GM21526 (cell line): ENCODE data around the gene UBA52.

Experiments
- ATAC-seq: cut with Tn5 transposase; IDR thresholded peaks from one replicate; pipeline ENCODE4 v1.9.1; 2021; ENCODE audit warnings: moderate library complexity; ENCODE audit not compliant: unreplicated experiment, low FRiP score

The UBA52 gene

DNA sequence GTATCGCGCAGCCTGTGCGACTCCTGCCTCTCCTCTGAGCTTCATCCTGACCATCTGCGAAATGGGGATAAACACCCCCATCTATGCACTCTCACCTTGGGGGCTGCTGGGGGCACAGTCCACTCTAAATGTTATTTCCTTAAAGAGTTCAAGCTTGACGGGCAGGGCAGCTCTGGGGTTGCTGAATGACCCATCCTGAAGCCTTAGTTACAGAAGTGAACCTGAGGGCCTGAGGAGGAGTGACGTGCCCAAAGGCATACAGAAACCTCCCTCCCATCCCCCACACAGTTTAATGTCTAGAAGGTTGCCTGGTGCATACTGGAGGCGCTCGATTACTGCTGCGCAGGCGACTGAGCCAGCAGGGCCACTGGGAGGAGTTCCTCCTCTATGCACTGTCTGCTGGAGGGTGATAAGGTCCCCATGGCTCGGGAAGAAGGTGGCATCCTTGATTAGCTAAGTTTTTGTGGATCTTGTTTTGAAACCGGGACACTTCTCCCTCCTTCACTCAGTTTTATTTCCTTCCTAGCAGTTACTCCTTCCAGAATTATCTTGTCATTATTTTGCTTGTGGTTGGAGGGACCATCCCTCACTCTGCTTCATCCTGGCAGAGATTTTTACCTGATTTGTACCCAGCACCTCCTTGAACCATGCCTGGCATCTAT is 27.7 kb upstream of the UBA52 start:
- ATAC-seq: peak; percentile 62

GRCh38 chr19:18551631-18552030 is 20.0 kb upstream of the UBA52 start:
- no peak for ATAC-seq

DNA sequence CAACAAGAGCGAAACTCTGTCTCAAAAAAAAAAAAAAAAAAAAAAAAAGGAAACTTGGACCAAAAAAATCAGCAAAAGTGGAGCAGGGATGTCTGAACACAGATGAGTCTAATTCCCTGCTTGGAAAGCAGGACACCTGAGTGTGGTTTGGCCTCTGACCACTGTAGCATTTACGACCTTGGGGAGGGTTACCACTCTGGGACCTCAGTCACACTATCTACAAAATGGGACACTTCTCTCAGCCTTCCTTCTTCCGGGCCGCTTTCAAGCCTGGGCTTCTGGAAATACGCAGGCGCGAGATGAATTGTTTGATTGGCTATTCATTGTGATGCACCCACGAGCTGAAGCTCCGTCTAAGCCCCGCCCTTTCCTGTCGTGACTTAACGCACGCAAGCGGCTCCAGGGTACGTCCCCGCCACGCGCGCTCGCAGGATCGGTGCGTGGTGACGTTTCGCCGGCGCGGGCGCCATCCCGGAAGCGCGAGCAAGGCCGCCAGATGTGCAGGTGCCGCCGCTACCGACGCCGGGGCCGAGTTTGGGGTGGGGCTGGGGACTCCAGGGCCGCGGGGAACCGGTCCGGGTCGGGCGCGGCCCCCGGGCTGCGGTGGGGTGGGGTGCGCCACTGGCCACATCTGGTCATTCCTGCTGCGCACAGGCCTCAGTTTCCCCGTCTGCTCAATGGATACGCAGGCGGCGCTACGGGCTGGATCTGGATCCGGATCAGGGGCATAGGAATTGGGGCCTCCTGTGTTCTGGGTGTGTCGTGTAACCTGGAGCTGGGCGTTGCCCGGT is 14.1 kb upstream of the UBA52 start, which contains the start of gene KXD1:
TSS of gene KXD1 (plus strand) at position 460 of the 791 bp plus-strand sequence. CDS start 4,187 bp downstream, outside the sequence.
- peak; percentile 87 for ATAC-seq

DNA sequence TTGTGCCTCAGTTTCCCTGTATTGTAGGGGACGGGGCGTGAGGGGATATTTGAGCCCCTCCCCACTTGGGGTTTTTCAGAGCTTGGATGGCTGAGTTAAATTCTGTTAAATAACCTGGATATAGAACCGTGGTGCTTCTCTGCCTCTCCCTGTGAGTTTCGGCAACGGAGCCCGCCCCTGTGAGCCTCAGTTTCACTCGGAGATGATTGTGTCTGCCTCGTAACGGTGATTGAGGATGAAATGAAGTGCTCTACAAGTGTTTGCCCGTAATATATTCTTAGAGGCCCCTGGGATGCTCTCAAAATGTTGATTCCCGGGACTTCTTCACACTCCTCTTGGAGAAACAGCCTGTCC is 13.5 kb upstream of the UBA52 start:
- ATAC-seq: no peak

- ATAC-seq: no peak
These were observed 13.1 kb upstream of the UBA52 start for GRCh38 chr19:18558604-18559003.

DNA sequence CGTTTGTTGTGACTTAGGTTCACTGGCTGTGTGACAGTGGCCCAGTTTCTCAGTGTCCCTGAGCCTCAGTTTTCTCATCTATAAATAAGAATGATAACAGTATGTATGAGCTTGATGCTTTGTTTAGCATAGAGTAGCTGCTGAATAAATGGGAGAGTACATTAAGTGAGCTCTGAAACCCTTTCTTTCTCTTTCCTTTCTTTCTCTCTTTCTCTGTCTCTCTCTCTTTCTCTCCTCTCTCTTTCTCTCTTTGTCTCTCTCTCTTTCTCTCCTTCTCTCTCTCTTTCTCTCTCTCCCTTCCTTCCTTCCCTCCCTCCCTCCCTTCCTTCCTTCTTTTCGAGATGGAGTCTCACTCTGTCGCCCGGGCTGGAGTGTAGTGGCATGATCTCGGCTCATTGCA is 12.0 kb upstream of the UBA52 start:
- no peak for ATAC-seq

GRCh38 chr19:18562086-18562485 is 9.6 kb upstream of the UBA52 start:
- no peak for ATAC-seq

DNA sequence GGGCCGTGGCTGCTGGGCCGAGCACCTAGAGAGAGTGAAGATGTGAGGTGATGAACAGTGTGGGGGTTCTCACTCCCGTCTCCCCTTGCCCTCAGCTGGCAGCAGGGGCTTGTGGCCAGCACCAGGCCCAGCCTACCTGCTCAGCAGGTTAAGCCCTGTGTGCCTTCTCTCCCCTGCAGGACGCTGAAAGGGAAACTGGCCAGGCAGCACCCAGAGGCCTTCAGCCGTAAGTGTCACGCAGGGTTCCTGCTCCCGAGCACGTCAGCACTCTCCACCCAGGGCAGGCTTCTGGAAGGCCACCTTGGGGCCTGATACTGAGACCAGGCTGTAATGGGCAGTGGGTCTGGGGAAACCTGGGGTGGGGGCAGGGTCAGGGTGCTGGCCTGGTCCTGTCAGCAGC is 4.7 kb upstream of the UBA52 start:
- ATAC-seq: no peak

DNA sequence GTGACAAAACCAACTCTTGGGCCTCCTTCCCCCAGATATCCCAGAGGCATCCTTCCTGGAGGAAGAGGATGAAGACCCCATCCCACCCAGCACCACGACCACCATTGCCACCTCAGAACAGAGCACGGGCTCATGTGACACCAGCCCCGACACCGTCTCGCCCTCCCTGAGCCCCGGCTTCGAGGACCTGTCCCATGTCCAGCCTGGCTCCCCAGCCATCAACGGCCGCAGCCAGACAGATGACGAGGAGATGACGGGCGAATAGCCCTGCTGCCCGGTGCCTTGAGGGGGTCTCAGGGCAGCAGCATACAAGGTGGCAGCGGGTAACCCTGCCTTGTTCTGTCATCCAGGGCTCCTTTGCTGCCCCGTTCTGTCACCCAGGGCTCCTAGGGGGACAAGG is 3.3 kb upstream of the UBA52 start:
- no peak for ATAC-seq

DNA sequence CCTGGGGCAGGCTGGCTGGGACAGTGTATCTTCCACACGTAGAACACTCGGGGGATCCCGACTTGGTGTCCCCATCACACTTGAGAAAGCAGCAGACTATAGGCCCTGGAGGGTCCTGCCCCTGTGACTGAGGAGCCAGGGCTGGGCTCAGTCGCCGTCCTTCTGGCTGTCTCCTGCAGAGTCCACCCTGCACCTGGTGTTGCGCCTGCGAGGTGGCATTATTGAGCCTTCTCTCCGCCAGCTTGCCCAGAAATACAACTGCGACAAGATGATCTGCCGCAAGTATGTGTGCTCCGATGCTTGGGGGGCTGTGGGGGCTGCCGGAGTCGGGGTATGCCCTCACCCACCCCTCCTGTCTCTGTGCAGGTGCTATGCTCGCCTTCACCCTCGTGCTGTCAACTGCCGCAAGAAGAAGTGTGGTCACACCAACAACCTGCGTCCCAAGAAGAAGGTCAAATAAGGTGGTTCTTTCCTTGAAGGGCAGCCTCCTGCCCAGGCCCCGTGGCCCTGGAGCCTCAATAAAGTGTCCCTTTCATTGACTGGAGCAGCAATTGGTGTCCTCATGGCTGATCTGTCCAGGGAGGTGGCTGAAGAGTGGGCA is 3.1 kb downstream of the UBA52 start:
- no peak for ATAC-seq

DNA sequence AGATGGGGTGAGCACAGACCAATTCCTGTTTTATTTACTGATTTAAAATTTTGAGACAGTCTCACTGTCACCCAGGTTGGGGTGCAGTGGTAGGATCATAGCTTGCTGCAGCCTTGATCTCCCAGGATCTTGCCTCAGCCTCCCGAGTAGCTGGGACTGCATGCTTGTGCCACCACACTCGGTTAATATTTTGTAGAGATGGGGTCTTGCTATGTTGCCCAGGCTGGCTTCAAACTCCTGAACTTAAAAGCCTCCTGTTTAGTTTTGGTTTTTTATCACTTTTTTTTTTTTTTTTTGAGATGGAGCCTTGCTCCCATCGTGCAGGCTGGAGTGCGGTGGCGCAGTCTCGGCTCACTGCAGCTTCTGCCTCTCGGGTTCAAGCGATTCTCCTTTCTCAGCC is 4.7 kb downstream of the UBA52 start:
- no peak for ATAC-seq

- ATAC-seq: no peak
These were observed 5.8 kb downstream of the UBA52 start for GRCh38 chr19:18577365-18577914.

DNA sequence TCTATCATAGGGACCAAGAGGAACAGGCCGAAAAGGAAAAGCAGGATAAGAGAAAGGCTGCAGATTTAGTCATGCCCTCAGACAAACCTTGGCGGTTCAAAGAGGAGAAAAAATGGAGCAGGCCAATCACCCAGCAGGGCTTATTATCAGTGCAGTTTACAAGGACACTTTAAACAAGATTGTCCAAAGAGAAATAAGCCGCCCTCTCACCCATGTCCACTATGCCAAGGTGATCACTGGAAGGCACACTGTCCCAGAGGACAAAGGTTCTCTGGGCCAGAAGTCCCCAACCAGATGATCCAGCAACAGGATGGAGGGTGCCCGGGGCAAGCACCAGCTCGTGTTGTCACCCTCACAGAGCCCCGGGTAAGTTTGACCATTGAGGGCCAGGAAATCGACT is 8.7 kb downstream of the UBA52 start:
- no peak for ATAC-seq

- ATAC-seq: no peak
These were observed 14.6 kb downstream of the UBA52 start for GRCh38 chr19:18586306-18586705.

- no peak for ATAC-seq
These were observed 15.9 kb downstream of the UBA52 start for GRCh38 chr19:18587561-18587960.

DNA sequence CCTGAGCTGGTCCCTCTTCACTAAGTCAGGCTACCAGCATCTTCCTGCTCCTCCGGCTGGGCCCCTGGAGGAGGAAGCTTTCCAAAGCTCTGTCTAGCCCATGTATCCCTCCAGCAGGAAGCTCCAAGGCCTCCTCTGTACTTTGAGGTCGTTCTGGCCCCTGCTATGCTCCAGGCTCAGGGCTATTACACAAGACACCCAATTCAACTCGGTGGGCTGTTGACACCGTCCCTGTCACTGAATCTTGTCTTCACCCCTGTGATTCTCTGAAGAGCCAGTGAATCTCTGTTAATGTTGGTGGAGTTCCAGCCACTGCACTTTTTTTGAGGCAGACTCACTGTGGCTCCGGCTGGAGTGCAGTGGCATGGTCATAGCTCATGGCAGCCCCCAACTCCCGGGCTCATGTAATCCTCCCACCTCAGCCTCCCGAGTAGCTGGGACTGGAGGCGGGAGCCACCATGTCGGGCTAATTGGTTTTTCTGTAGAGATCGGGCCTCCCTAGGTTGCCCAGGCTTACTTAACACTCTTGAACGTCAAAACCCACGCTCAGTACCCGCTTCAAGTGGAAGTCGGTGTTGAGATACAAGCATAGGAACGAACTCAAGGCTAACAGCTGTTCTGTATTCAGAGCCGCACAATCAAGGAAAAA is 16.4 kb downstream of the UBA52 start:
- peak; percentile 5 for ATAC-seq

DNA sequence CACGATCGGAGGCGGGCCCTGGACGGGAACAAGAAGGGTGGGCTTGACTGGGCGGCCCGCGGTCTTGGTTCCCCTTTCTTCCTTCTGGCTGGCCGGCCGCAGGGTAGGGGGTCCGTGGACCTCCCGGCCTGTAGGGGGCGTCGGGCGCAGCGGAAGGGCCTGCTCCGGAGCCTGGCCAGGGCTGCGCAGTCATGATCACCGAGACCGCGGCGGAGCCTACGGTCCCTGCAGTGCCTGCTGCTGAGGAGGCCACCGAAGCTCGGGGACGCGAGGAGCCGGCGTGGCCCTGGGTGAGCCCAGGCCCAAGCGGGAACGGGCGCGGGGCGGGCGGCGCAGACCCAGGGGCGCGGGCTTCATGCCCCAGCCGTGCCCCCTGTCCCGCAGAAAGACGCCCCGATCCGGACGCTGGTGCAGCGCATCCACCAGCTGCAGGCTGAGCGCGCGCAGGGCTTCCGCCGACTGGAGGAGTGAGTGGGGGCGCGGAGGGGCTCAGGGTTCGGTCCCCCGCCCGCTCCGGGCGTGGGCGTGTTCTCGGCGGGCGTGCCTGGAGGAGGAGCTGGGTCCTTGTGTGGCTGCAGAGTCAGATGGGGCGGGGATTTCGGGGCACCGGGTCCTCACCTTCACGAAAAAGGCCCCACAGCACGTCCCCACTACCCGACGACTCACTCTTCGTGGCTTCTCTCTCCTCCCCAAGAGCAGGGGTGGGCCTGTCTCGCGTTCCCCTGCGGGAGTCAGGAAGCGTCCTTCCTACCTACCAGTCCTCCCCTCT is 17.1 kb downstream of the UBA52 start, which contains the start of gene REX1BD:
TSS of gene REX1BD (plus strand) at position 188 of the 769 bp plus-strand sequence. CDS start at position 192, 4 bp downstream.
- peak; percentile 55 for ATAC-seq

GRCh38 chr19:18589380-18590272 is 18.0 kb downstream of the UBA52 start:
- peak; percentile 31 for ATAC-seq
